Neural cell (in vitro differentiated cells): ENCODE measurements around the gene SLC12A8. TPM values are rescaled to one million over a fixed set of nuclear protein-coding genes. Genes with fewer than 3 reads are reported as not detected.

Experiments
- H2AFZ ChIP-seq: fragments of 200-600, 300-800 bp; sonication (generic), shearing (Covaris generic); 2 replicates; pipeline ENCODE4 v1.6.0; 2014; ENCODE audit warnings: low read depth, mild to moderate bottlenecking, antibody characterized with exemption, low read length, moderate library complexity
- H3F3A ChIP-seq: fragments of 200-600 bp; shearing (Covaris generic); 2 replicates; pipeline ENCODE4 v1.6.1; 2016; ENCODE audit warnings: mild to moderate bottlenecking, moderate library complexity, mixed read lengths, antibody characterized with exemption, low read length; ENCODE audit not compliant: insufficient read depth, poor library complexity, severe bottlenecking
- H3K27ac ChIP-seq: fragments of 200-600, 300-800 bp; sonication (generic), shearing (Covaris generic); 2 replicates; pipeline ENCODE4 v1.5.1; 2014; ENCODE audit warnings: mild to moderate bottlenecking, low read length, moderate library complexity
- H3K27me3 ChIP-seq: fragments of 300-800, 200-600 bp; sonication (generic), shearing (Covaris generic); 2 replicates; pipeline ENCODE4 v1.6.0; 2014; ENCODE audit warnings: mild to moderate bottlenecking, low read depth, low read length, moderate library complexity; ENCODE audit not compliant: insufficient read depth
- H3K36me3 ChIP-seq: fragments of 300-800, 200-600 bp; sonication (generic), shearing (Covaris generic); 2 replicates; pipeline ENCODE4 v1.5.1; 2014; ENCODE audit warnings: mild to moderate bottlenecking, antibody characterized with exemption, low read length, moderate library complexity; ENCODE audit not compliant: insufficient read depth
- H3K4me2 ChIP-seq: fragments of 300-800, 200-600 bp; sonication (generic), shearing (Covaris generic); 2 replicates; pipeline ENCODE4 v1.6.0; 2014; ENCODE audit warnings: mild to moderate bottlenecking, low read length
- H3K4me3 ChIP-seq: fragments of 300-800, 200-600 bp; sonication (generic), shearing (Covaris generic); 2 replicates; pipeline ENCODE4 v1.5.1; 2014; ENCODE audit warnings: mild to moderate bottlenecking, low read length, moderate library complexity
- H3K79me2 ChIP-seq: fragments of 200-600 bp; shearing (Covaris generic); replicated peaks from 2 replicates; pipeline ENCODE4 v1.6.0; 2014; ENCODE audit warnings: mild to moderate bottlenecking, low read length, moderate library complexity; ENCODE audit not compliant: insufficient read depth
- H3K9ac ChIP-seq: fragments of 300-800, 200-600 bp; sonication (generic), shearing (Covaris generic); 2 replicates; pipeline ENCODE4 v1.6.1; 2016; ENCODE audit warnings: mild to moderate bottlenecking, low read length, mixed read lengths
- H3K9me2 ChIP-seq: fragments of 200-600 bp; shearing (Covaris generic); 2 replicates; pipeline ENCODE4 v1.6.1; 2016; ENCODE audit warnings: mild to moderate bottlenecking, low read length, mixed read lengths; ENCODE audit not compliant: insufficient read depth
- H3K9me3 ChIP-seq: fragments of 200-600, 300-800 bp; sonication (generic), shearing (Covaris generic); 2 replicates; pipeline ENCODE4 v1.6.1; 2016; ENCODE audit warnings: mild to moderate bottlenecking, mixed run types, low read length, moderate library complexity, mixed read lengths
- H4K20me1 ChIP-seq: fragments of 200-600 bp; shearing (Covaris generic); 2 replicates; pipeline ENCODE4 v1.6.1; 2016; ENCODE audit warnings: mild to moderate bottlenecking, mixed run types; ENCODE audit not compliant: insufficient read depth
- EP300 ChIP-seq: fragments of 450-650 bp; conservative IDR thresholded peaks from 2 replicates; pipeline ENCODE4 v1.6.1; 2014; ENCODE audit warnings: antibody characterized with exemption, mild to moderate bottlenecking, moderate library complexity; ENCODE audit not compliant: poor library complexity, severe bottlenecking
- EZH2 ChIP-seq: fragments of 200-600, 300-800 bp; shearing (Covaris generic), sonication (generic); IDR thresholded peaks from 2 replicates; pipeline ENCODE4 v1.6.1; 2014; ENCODE audit warnings: antibody characterized with exemption, low read length, borderline replicate concordance, mild to moderate bottlenecking; ENCODE audit not compliant: insufficient read depth, poor library complexity, severe bottlenecking
- MXI1 ChIP-seq: fragments of 450-650 bp; conservative IDR thresholded peaks from 2 replicates; pipeline ENCODE4 v1.6.1; 2014; ENCODE audit warnings: antibody characterized with exemption, mild to moderate bottlenecking; ENCODE audit not compliant: poor library complexity, severe bottlenecking
- POLR2AphosphoS5 ChIP-seq: IDR thresholded peaks from 2 replicates; pipeline ENCODE4 v1.6.1; 2012
- RAD21 ChIP-seq: fragments of 450-650 bp; conservative IDR thresholded peaks from 2 replicates; pipeline ENCODE4 v1.6.1; 2014; ENCODE audit warnings: antibody characterized with exemption, mild to moderate bottlenecking, moderate library complexity
- SMC3 ChIP-seq: fragments of 450-650 bp; conservative IDR thresholded peaks from 2 replicates; pipeline ENCODE4 v1.6.1; 2014; ENCODE audit warnings: antibody characterized with exemption, mild to moderate bottlenecking, moderate library complexity; ENCODE audit not compliant: poor library complexity
- TAF1 ChIP-seq: IDR thresholded peaks from 2 replicates; pipeline ENCODE4 v1.6.1; 2012; ENCODE audit warnings: low read depth
- polyA plus RNA-seq: library from polyadenylated mRNA; depleted of rRNA; stranded (reverse); fragments of >200 nt; gene quantifications from 2 replicates; pipeline ENCODE4 v1.2.3, GENCODE V29; 2014
- TF ChIP-seq, protein P1 (sequence below): fragments of 450-650 bp; IDR thresholded peaks from 2 replicates; pipeline ENCODE4 v1.5.1; 2014; ENCODE audit warnings: antibody characterized with exemption, mild to moderate bottlenecking, moderate library complexity; ENCODE audit not compliant: poor library complexity, severe bottlenecking
- TF ChIP-seq, protein P2 (sequence below): IDR thresholded peaks from 2 replicates; pipeline ENCODE4 v1.6.1; 2012; ENCODE audit warnings: borderline replicate concordance

SLC12A8 gene
- polyA plus RNA-seq, 1 donor from 2014 or later = 4.6 TPM

DNA sequence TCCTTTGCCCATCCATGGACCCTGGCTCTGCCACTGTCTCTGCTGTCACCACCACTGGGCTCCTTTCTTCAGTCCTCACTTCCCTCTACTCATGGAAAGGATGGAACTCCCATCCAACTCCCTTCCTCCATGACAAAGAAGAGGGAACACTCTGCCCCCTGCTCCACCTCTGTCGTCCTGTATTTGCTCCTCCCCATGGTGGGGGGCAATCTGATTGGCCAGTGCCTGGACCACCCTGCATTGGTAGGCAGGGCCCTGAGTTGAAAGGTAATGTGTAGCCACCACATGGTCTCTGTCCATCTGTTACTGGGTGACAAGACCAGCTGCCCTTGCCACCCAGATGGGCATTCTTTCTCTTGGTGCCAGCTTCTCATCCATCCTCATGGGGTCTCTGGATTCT, 136.1 kb downstream of the SLC12A8 start:
- Histone ChIP-seq H3K27me3 (no peaks in the 10 kb centered on the region), H3K4me3 (no peak overlapping the region), H3K9me3 (no peaks in the 10 kb centered on the region), H4K20me1 (no peaks in the 10 kb centered on the region), H2AFZ (no peak overlapping the region), H3K36me3 (no peaks in the 10 kb centered on the region), H3K9me2 (no peaks in the 10 kb centered on the region), H3F3A (no peaks in the 10 kb centered on the region), H3K4me2 (no peak overlapping the region), H3K79me2 (no peaks in the 10 kb centered on the region), H3K27ac (no peak overlapping the region), H3K9ac (no peak overlapping the region)
- TF ChIP-seq TAF1 = no peak
- no peak for TF ChIP-seq EP300
- TF ChIP-seq, protein P1, sequence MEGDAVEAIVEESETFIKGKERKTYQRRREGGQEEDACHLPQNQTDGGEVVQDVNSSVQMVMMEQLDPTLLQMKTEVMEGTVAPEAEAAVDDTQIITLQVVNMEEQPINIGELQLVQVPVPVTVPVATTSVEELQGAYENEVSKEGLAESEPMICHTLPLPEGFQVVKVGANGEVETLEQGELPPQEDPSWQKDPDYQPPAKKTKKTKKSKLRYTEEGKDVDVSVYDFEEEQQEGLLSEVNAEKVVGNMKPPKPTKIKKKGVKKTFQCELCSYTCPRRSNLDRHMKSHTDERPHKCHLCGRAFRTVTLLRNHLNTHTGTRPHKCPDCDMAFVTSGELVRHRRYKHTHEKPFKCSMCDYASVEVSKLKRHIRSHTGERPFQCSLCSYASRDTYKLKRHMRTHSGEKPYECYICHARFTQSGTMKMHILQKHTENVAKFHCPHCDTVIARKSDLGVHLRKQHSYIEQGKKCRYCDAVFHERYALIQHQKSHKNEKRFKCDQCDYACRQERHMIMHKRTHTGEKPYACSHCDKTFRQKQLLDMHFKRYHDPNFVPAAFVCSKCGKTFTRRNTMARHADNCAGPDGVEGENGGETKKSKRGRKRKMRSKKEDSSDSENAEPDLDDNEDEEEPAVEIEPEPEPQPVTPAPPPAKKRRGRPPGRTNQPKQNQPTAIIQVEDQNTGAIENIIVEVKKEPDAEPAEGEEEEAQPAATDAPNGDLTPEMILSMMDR = no peak
- TF ChIP-seq POLR2AphosphoS5 = no peak
- TF ChIP-seq EZH2 = no peak
- no peak for TF ChIP-seq RAD21
- no peak for TF ChIP-seq MXI1
- no peak for TF ChIP-seq SMC3
- TF ChIP-seq, protein P2, sequence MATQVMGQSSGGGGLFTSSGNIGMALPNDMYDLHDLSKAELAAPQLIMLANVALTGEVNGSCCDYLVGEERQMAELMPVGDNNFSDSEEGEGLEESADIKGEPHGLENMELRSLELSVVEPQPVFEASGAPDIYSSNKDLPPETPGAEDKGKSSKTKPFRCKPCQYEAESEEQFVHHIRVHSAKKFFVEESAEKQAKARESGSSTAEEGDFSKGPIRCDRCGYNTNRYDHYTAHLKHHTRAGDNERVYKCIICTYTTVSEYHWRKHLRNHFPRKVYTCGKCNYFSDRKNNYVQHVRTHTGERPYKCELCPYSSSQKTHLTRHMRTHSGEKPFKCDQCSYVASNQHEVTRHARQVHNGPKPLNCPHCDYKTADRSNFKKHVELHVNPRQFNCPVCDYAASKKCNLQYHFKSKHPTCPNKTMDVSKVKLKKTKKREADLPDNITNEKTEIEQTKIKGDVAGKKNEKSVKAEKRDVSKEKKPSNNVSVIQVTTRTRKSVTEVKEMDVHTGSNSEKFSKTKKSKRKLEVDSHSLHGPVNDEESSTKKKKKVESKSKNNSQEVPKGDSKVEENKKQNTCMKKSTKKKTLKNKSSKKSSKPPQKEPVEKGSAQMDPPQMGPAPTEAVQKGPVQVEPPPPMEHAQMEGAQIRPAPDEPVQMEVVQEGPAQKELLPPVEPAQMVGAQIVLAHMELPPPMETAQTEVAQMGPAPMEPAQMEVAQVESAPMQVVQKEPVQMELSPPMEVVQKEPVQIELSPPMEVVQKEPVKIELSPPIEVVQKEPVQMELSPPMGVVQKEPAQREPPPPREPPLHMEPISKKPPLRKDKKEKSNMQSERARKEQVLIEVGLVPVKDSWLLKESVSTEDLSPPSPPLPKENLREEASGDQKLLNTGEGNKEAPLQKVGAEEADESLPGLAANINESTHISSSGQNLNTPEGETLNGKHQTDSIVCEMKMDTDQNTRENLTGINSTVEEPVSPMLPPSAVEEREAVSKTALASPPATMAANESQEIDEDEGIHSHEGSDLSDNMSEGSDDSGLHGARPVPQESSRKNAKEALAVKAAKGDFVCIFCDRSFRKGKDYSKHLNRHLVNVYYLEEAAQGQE = no peak

DNA sequence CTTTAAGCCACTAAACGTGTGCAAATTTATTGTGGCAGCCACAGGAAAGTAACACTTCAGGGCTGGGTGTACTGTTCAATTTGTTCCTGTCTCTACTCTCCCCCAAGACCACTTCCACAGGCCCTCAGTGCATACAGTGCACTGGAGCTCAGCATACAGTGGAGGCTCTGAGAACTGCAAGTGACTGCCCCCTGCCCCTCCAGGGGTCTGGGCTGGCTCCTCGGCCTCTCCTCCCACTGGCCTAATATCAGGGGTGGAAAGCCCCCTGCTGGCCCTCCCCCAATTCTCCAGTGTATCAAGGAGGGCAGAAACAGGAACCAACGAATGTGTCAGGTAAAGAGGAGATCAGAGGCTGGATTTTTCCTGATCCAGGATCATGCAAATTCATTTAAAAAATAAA, 136.8 kb downstream of the SLC12A8 start:
- Histone ChIP-seq H3F3A (no peaks in the 10 kb centered on the region), H3K27me3 (no peaks in the 10 kb centered on the region), H2AFZ (no peak overlapping the region), H4K20me1 (no peaks in the 10 kb centered on the region), H3K9me3 (no peaks in the 10 kb centered on the region), H3K36me3 (no peaks in the 10 kb centered on the region), H3K4me3 (no peak overlapping the region), H3K9ac (no peak overlapping the region), H3K4me2 (no peak overlapping the region), H3K79me2 (no peaks in the 10 kb centered on the region), H3K9me2 (no peaks in the 10 kb centered on the region), H3K27ac (no peak overlapping the region)
- TF ChIP-seq POLR2AphosphoS5 (no peak), SMC3 (no peak), MXI1 (no peak), EZH2 (no peak), EP300 (no peak), RAD21 (no peak), TAF1 (no peak)
- TF ChIP-seq, protein P2 = no peak
- TF ChIP-seq, protein P1 = no peak
